GM18499 (cell line): ENCODE results near the gene UNC5C.
"Not testable (repeated sequence)": the region's sequence is repeated elsewhere in the genome, so short reads cannot be mapped to it uniquely, and the experiment has no call there.

Experiments used
- ATAC-seq: cut with Tn5 transposase; IDR thresholded peaks from one replicate; pipeline ENCODE4 v1.9.1; 2021; ENCODE audit warnings: moderate number of reproducible peaks; ENCODE audit not compliant: insufficient read depth, unreplicated experiment

UNC5C gene

GRCh38 chr4:95157596-95157995 is 391.2 kb downstream of the UNC5C start:
- no peak for ATAC-seq

GRCh38 chr4:95156452-95156765 is 392.4 kb downstream of the UNC5C start:
- no peak for ATAC-seq

DNA sequence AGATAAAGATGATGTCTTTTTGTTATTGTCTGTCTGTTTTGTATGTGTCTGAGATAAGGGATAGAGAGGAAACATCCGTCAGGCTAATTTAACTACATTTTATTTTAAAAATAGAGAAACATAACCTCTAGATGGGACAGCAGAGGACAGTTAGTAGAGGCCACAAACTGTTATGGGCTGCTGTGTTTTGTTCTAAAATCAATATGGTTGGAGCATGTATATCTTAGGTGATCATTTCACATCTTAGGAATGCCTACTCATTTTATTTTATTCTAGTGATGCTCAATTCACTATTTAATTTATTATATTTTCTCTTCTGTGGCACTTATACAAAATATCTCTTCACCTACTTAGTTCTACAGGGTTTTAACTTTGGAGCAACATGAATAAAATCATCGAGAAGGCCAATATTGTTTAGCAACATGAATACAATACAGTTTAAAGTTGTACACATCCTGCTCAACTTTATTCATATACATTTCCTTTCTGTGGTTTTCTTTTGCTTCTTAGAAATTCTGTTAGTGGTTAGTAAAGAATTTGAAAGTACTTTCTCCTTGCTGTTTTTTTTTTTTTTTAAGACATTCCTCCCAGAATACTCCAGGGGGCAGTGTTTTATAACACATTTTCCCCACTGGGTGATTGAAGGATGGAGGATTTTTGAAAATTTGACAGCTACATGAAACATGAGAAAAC is 392.9 kb downstream of the UNC5C start:
- peak; percentile 38 for ATAC-seq

DNA sequence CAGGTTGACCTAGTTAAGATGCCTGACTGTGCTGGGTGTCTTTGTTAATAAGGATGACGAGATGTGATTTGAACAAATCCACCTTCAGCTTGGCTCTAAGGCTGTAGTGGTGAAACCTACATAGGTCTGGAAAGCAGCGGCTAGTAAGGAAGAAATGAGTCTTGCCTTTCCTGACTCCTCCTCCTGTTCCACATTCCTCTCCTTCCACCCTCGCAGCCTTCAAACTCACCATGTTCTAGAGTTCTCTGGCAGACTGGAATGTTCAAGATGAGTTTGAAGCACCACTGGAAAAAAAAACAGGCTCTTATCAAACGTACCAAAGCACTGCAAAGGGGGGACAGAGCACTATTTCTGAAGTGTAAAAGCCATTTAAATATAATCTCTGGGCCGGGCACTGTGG is 395.6 kb downstream of the UNC5C start:
- ATAC-seq, result no peak

DNA sequence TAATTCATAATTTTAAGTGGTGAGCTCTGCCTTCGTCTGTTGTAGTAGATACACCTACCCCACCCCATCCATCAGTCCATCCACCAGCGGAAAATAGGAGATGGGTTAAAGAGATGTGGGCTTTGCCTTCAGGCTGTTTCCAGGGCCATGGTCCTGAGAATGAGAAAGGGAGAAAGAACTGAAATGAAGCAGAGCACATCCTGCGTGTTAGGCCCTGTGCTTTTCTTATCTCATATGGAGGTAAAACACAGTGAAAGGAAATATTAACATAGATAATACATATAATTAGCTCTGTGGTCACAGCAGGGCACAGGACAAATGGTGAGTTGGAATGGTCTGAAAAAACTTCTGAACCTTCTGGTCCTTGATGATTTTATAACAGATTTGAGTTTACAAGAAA is 397.5 kb downstream of the UNC5C start:
- no peak for ATAC-seq

DNA sequence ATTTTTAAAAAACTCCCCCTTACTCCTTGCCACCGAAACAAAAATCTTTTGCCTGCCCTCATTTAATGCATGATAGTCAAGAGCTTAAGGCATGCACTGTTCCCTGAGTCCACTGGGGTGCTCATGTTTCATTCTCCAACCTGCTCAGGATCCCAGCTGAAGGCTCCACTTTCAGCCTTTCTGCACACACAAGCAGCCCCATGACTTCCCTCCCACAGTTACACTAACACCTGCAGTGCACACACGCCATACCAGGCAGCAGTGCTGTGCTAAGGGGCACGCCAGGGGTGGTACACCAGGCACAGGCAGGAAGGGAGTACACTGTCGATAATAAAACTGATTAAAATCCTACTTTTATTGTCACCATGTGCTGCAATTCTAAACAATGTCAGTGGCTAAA is 405.8 kb downstream of the UNC5C start:
- ATAC-seq, result no peak

- ATAC-seq, result no peak
Observed at GRCh38 chr4:95141361-95141760, 407.4 kb downstream of the UNC5C start.

- not testable (repeated sequence) for ATAC-seq
Observed at GRCh38 chr4:95139424-95139823, 409.3 kb downstream of the UNC5C start.

- ATAC-seq, result not testable (repeated sequence)
Observed at GRCh38 chr4:95134016-95134415, 414.8 kb downstream of the UNC5C start.

DNA sequence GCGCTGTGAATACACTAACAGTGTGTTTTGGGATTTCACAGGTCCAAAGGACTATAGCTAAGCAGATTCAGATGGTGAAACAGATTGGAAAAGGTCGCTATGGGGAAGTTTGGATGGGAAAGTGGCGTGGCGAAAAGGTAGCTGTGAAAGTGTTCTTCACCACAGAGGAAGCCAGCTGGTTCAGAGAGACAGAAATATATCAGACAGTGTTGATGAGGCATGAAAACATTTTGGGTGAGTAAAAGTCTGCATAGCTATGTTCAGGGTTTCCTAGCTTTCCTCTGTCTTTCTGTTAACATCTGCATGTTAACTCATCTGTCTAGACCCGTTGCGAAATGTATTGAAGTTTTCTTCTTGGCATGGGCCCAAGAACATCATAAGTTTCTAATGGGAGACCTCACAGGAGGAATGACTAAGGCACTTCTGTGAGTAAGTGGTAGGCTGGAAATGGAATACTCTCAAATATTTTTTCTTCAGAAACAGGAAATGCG is 418.9 kb downstream of the UNC5C start:
- ATAC-seq, result no peak

- no peak for ATAC-seq
Observed at GRCh38 chr4:95129031-95129430, 419.7 kb downstream of the UNC5C start.

DNA sequence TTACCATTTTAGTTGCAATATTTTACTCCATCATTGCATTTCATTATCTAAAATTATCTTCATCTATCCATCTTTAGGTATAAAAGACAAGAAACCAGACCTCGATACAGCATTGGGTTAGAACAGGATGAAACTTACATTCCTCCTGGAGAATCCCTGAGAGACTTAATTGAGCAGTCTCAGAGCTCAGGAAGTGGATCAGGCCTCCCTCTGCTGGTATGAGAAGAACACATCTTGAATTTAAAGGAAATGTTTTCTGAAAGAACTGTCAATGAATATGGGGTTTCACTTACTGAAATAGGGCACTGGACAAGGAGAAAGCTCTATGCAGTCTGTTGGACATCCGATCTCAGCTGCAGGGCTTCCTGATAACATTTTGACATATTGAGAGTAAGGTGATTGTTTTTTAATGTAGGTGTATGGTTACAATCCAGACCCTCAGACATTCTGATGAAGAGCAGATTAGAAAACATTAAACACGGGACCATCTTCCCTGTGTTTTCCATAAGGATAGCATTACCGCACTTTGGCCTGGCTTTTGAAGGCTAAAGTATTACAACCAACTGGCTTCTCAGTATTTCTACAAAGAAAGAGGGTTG is 423.8 kb downstream of the UNC5C start:
- ATAC-seq, result no peak

GRCh38 chr4:95122001-95122400 is 426.8 kb downstream of the UNC5C start:
- ATAC-seq, result no peak

DNA sequence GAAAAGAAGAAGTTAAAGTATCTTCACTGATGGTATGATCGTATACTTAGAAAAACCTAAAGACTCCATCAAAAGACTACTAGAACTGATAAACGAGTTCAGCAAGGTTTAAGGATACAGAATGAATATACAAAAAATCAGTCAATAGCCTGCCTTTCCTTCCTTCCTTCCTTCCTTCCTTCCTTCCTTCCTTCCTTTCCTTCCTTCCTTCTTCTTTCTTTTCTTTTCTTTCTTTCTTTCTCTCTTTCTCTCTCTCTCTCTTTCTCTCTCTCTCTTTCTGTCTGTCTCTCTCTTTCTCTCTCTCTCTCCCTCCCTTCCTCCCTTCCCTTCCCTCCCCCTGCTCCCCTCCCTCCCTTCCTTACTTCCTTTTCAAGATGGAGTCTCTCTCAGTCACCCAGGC is 428.3 kb downstream of the UNC5C start:
- no peak for ATAC-seq

GRCh38 chr4:95118497-95118896 is 430.3 kb downstream of the UNC5C start:
- ATAC-seq, result no peak

DNA sequence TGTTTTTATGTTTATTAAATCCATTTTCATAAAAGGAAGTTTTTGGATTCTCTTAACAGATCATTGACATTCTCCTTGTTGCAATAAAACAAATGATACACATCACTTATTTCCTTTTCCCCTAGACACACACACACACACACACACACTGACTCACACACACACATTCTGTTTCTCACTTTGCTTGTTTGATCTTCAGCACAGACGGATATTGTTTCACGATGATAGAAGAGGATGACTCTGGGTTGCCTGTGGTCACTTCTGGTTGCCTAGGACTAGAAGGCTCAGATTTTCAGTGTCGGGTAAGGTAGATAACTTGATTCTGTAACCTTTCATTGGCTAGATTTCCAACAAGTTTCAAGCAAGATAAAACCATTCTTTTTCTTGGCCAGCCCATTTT is 434.3 kb downstream of the UNC5C start:
- ATAC-seq, result no peak
